HTR-8/SVneo (cell line): Measurements from ENCODE around the gene RAMP1.
"Not testable (repeated sequence)": the region's sequence is repeated elsewhere in the genome, so short reads cannot be mapped to it uniquely, and the experiment has no call there.

Source experiments
- DNase-seq: peaks from one replicate; pipeline ENCODE4 v3.0.0; 2011; ENCODE audit warnings: low spot score, mixed read lengths; ENCODE audit not compliant: insufficient read length
- FAIRE-seq: peaks from 2 replicates; lab custom pipeline; 2011; peaks lifted over from hg19 to GRCh38; lab: Jason Lieb, UNC

RAMP1 gene

GRCh38 chr2:237940828-237941227 lies 81.4 kb downstream of the RAMP1 start:
- DNase-seq (no peak), FAIRE-seq (no peak)

GRCh38 chr2:237941239-237941638 lies 81.8 kb downstream of the RAMP1 start:
- FAIRE-seq (no peak), DNase-seq (no peak)

GRCh38 chr2:237942513-237942899 lies 83.1 kb downstream of the RAMP1 start:
- FAIRE-seq (no peak), DNase-seq (no peak)

- FAIRE-seq (no peak), DNase-seq (no peak)
Measured at GRCh38 chr2:237943395-237944094, 84.1 kb downstream of the RAMP1 start.

- FAIRE-seq: no peak
- no peak for DNase-seq
Measured at GRCh38 chr2:237944302-237944701, 84.9 kb downstream of the RAMP1 start.

GRCh38 chr2:237946423-237946822 lies 87.0 kb downstream of the RAMP1 start:
- FAIRE-seq: no peak

GRCh38 chr2:237951354-237951753 lies 91.9 kb downstream of the RAMP1 start:
- FAIRE-seq, DNase-seq: not testable (repeated sequence)

More at GRCh38 chr2:237946423-237946822, 87.0 kb downstream of the RAMP1 start:
- no peak for DNase-seq

GRCh38 chr2:237951878-237952277 lies 92.5 kb downstream of the RAMP1 start:
- DNase-seq (no peak), FAIRE-seq (no peak)

GRCh38 chr2:237952851-237953250 lies 93.4 kb downstream of the RAMP1 start:
- FAIRE-seq: no peak
- DNase-seq: no peak

GRCh38 chr2:237955640-237956401 lies 96.4 kb downstream of the RAMP1 start:
- DNase-seq (no peak), FAIRE-seq (no peak)

GRCh38 chr2:237956402-237956736 lies 96.9 kb downstream of the RAMP1 start:
- DNase-seq (no peak), FAIRE-seq (no peak)

GRCh38 chr2:237961637-237962036 lies 102.2 kb downstream of the RAMP1 start:
- FAIRE-seq: no peak
- DNase-seq: no peak
